Stimulated activated naive CD4-positive, alpha-beta T cell (primary cell): ENCODE data around the gene PSORS1C2.
A peak's percentile ranks its signal among the peaks of the same experiment; 100 is the strongest.

Experiments
- DNase-seq, 6 experiments: peaks; one replicate each; lab custom pipeline; 2025; lab: John Stamatoyannopoulos, UW

The PSORS1C2 gene

GRCh38 chr6:31114541-31114878 is 24.4 kb downstream of the PSORS1C2 start, which contains the start of gene PSORS1C1:
Gene PSORS1C1 (plus strand): TSS chr6:31114800. CDS start chr6:31129633, 14,833 bp downstream.
- DNase-seq: no peak

- DNase-seq: no peak
Observed at GRCh38 chr6:31113861-31114540, 24.9 kb downstream of the PSORS1C2 start.

DNA sequence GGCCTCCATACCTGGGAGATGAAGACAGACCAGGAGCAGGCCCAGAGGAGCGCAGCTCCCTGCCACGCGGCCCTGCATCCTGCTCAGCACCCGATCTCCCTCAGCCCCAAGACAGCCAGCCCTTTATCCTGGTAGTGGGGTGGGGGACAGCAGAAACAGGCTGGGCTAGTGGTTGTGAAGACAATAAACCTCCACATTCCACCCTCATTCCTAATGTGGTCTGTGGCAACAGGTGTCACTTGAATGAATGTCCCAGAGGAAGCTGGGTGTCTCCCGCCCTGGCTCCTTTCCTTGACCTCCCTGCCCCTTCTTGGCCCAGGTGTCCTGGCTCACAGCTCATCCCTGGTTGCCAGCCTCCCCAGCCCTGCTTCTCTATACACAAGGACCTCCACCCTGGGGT is 26.4 kb downstream of the PSORS1C2 start, which contains the start of gene C6orf15:
Gene C6orf15 (minus strand): TSS at position 98 of the 400 bp plus-strand sequence. CDS start 20 bp downstream, at position 78.
- DNase-seq: no peak

DNA sequence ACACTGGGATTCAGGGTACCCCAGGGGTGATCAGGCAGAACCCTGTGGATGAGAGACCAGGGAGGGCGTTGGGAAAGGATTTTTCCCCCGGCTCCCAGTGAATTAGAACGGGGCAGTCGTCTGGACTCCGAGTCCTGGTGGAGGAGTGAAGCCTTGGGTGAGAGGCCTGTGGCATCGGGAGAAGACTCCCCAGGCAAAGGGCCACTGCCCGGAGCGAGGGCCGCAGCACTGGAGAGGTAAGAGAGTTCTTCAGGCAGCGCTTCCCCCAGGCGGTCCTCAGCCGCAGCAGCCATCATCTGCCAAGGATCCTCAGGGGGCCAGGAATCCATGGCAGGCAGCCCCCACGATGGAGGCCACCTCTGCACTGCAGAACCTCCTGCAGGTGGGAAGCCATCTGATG is 27.2 kb downstream of the PSORS1C2 start:
- DNase-seq: no peak

GRCh38 chr6:31110825-31111582 is 27.9 kb downstream of the PSORS1C2 start:
- no peak for DNase-seq

DNA sequence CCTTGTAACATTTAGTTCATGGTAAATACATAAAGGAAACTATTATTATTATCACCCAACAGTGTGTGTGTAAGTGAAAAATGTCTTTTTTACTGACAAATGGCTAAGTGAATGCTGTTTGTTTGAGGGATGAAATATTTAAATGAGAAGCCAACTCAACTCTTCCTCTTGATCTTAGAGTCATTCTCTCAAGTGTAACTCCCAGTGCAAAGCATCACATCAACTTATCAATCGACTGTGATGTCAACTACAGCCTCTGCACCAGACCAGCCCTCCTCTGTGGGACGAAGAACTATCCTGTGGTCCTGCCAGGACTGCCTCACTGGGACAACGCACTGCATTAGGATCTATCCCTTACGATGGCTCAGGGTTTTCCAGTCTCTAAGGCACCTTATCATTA is 31.8 kb downstream of the PSORS1C2 start:
- no peak for DNase-seq

GRCh38 chr6:31103136-31103535 is 35.7 kb downstream of the PSORS1C2 start:
- no peak for DNase-seq

- no peak for DNase-seq
Observed at GRCh38 chr6:31098449-31098938, 40.4 kb downstream of the PSORS1C2 start.

- DNase-seq: no peak
Observed at GRCh38 chr6:31096656-31097055, 42.2 kb downstream of the PSORS1C2 start.

DNA sequence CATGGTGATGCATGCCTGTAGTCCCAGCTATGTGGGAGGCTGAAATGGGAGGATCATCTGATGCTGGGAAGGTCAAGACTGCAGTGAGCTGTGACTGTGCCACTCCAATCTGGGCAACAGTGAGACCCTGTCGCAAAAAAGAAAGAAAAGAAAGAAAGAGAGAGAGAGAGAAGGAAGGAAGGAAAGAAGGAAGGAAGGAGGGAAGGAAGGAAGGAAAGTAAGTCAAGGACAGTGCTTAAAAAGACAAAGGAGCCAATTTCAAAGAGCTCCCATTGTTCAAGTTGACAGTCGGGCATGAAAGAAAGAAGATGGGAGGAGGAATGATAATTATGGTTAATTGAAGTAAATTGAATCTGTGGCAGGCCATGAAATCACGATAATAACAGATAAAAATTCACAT is 42.7 kb downstream of the PSORS1C2 start:
- no peak for DNase-seq

DNA sequence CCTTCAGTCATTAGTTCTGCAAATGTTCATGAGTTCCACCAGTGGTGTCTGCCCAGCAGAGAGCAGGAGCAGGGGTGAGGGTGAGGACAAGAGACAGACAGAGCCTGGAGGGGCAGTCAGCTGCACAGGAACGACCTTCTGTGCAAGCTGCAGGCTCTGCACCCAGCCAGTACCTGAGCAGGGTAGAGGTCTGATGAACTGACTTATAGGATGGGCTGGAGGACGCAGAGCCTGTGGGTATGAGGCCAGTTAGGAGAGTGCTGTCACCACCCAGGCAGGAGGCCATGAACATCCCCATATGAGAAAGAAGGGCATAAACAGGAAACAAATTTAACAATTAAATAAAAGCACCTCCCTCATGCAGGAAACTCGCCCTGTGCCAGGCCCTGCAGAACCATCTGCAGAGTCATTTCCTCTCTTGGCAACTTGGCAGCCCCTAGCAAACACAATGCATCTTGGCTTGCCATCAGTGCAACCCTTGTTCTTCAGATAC is 44.4 kb downstream of the PSORS1C2 start:
- DNase-seq: peak in 5 of 6 experiments; percentile 4 to 74 (median 65)

- DNase-seq: no peak
Observed at GRCh38 chr6:31092769-31093505, 45.9 kb downstream of the PSORS1C2 start.

DNA sequence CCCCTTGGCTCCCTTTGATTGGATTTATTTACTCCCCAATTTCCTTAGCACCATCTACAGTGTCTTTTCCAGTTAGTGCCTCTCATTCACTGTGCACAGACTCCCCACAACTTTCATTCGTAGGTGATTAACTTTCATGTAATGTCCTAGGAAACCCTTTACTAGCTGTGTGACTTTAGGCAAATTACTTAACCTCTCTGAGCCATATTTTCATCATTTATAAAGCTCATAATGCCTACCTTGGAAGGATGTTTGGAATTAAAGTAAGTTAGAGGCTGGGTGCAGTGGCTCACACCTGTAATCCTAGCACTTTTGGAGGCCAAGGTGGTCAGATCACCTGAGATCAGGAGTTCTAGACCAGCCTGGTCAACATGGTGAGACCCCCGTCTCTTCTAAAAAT is 46.6 kb downstream of the PSORS1C2 start:
- no peak for DNase-seq

GRCh38 chr6:31091680-31092079 is 47.2 kb downstream of the PSORS1C2 start:
- no peak for DNase-seq

GRCh38 chr6:31090973-31091364 is 47.9 kb downstream of the PSORS1C2 start:
- no peak for DNase-seq

GRCh38 chr6:31090275-31090972 is 48.4 kb downstream of the PSORS1C2 start:
- DNase-seq: no peak
